Hematopoietic multipotent progenitor cell treated with erythropoietin and hydrocortisone succinate and interleukin-3 and kit ligand, for 15 days (in vitro differentiated cells): ENCODE results near the gene WDR48.

Experiments
- DNase-seq: peaks from one replicate; pipeline ENCODE4 v3.0.0-alpha.2; 2015; ENCODE audit warnings: low spot score

The WDR48 gene

GRCh38 chr3:39140341-39140971, 88.6 kb downstream of the WDR48 start:
- DNase-seq: no peak

GRCh38 chr3:39141171-39141995, 89.6 kb downstream of the WDR48 start:
- DNase-seq: peak; percentile 23

- DNase-seq: no peak
Measured at GRCh38 chr3:39142067-39142466, 90.3 kb downstream of the WDR48 start.

DNA sequence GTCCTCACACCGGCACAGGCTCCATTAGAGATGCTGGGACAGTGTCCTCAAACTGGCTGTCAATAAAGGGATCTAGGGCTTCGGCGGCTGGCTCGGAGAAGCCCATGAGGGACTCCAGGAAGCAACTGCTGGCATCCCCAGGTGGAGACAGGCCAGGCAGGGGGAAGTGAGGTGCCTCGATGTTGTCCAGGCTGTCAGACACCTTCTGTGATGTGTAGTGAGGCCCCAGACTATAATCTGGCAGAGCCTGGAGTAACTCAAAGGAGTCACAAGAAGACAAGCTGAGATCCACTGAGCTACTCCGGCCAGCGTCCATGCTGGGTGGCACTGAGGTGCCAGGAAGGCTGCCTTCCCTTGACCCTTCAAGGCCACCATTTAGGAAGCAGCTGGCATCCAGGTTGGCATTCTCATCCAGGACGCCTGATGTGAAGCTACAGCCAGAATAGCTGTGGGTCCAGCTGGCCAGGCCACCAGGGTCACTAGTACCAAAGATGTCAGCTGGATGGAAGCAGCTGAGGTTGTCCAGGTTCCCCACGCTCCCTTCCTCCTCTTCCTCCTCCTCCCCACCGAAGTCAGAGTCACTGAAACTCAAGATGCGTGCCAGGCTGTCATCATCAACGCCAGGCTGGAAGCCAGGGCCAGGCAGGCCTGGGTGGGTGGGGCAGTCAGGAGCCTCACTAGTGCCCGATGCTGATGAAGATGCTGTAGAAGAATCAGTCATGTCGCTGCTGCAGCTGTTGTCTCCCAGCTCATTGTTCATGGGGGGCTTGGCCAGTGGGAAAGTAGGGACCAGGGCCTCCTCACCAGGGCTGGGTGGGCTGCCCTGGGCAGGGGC, 91.5 kb downstream of the WDR48 start:
- DNase-seq: no peak

- no peak for DNase-seq
Measured at GRCh38 chr3:39144095-39144747, 92.4 kb downstream of the WDR48 start.

GRCh38 chr3:39144748-39145380, 93.0 kb downstream of the WDR48 start:
- no peak for DNase-seq

DNA sequence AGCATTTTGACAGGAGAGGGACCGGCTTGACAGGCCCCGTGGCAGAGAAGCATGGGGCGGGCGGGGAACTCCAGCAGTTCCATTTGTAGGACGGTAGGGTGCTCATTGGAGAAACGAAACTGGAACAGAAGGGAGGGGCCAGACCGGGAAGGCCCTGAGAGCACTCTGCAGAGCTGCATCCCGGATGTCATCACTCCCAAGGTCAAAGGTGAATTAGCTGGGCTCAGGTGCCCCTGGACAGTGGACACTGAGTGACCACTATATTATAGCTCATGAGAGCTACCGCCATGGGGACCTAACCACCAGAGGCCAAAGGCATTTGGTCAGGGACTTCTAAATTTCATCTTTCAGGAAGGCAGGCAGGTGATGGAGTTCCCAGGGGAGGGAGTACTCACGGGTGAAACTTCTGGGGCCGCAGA, 94.3 kb downstream of the WDR48 start:
- DNase-seq: no peak
